CD14-positive monocyte (primary cell): Measurements from ENCODE around the gene C12orf43. TPM values are rescaled to one million over a fixed set of nuclear protein-coding genes. Genes with fewer than 3 reads are reported as not detected.

Experiments used
- DNase-seq, 3 donors: peaks; one replicate each; pipeline ENCODE4 v3.0.0-alpha.2; 2011 to 2022
- H2AFZ ChIP-seq: 2 replicates; pipeline ENCODE4 v1.6.0; 2012; ENCODE audit warnings: mild to moderate bottlenecking, low read depth, low read length, inconsistent platforms; ENCODE audit not compliant: insufficient read depth, poor library complexity, severe bottlenecking
- H3K27ac ChIP-seq, 2 donors: 1 replicate in 1 of 2; 2 replicates in 1 of 2; pipeline ENCODE4 v1.5.1; 2012 to 2013; ENCODE audit warnings: low read length in 2 of 2, control low read depth in 1 of 2, inconsistent platforms in 1 of 2, low read depth in 1 of 2, mild to moderate bottlenecking in 1 of 2
- H3K27me3 ChIP-seq, 2 donors: one replicate each; pipeline versions ENCODE4 v1.6.0 to v1.6.1; 2011 to 2013; ENCODE audit warnings: low read length in 2 of 2; ENCODE audit not compliant: control insufficient read depth in 2 of 2, insufficient read depth in 2 of 2
- H3K36me3 ChIP-seq, 2 donors: replicated peaks in 1 of 2; 1 replicate in 1 of 2; 2 replicates in 1 of 2; pipeline versions ENCODE4 v1.5.1 to v1.6.1; 2012 to 2013; ENCODE audit warnings: low read length in 2 of 2, control low read depth in 1 of 2, inconsistent platforms in 1 of 2, mild to moderate bottlenecking in 1 of 2; ENCODE audit not compliant: insufficient read depth in 2 of 2, control insufficient read depth in 1 of 2
- H3K4me1 ChIP-seq, 2 donors: 1 replicate in 1 of 2; 2 replicates in 1 of 2; pipeline versions ENCODE4 v1.5.1 to v1.6.1; 2012 to 2013; ENCODE audit warnings: low read length in 2 of 2, control low read depth in 1 of 2, inconsistent platforms in 1 of 2, mild to moderate bottlenecking in 1 of 2, moderate library complexity in 1 of 2; ENCODE audit not compliant: insufficient read depth in 2 of 2, control insufficient read depth in 1 of 2
- H3K4me2 ChIP-seq: replicated peaks from 2 replicates; pipeline ENCODE3; 2012; ENCODE audit warnings: low read length, moderate library complexity, mild to moderate bottlenecking; ENCODE audit not compliant: poor library complexity, severe bottlenecking; ENCODE audit errors: extremely low read depth
- H3K4me3 ChIP-seq, 3 experiments: fragments of 200-600 bp in 1 of 3; sonication (generic) in 1 of 3; replicated peaks in 1 of 3; 1 replicate in 2 of 3; 2 replicates in 1 of 3; pipeline ENCODE4 v1.5.1; 2011 to 2013; ENCODE audit warnings: low read length in 3 of 3, mild to moderate bottlenecking in 3 of 3, control low read depth in 2 of 3, low read depth in 2 of 3, inconsistent platforms in 1 of 3, moderate library complexity in 1 of 3
- H3K79me2 ChIP-seq: 2 replicates; pipeline ENCODE4 v1.6.0; 2012; ENCODE audit warnings: mild to moderate bottlenecking, control low read depth, inconsistent platforms, low read length, moderate library complexity; ENCODE audit not compliant: insufficient read depth
- H3K9ac ChIP-seq: 2 replicates; pipeline ENCODE4 v1.6.0; 2017; ENCODE audit warnings: low read length, mild to moderate bottlenecking; ENCODE audit not compliant: insufficient read depth, poor library complexity, severe bottlenecking
- H3K9me3 ChIP-seq, 2 donors: replicated peaks in 1 of 2; 1 replicate in 1 of 2; 2 replicates in 1 of 2; pipeline versions ENCODE4 v1.5.1 to v1.6.1; 2012 to 2013; ENCODE audit warnings: low read length in 2 of 2, control low read depth in 1 of 2; ENCODE audit not compliant: control insufficient read depth in 1 of 2, insufficient read depth in 1 of 2
- H4K20me1 ChIP-seq: 2 replicates; pipeline ENCODE4 v1.6.0; 2012; ENCODE audit warnings: mild to moderate bottlenecking, low read length, control low read depth, moderate library complexity; ENCODE audit not compliant: insufficient read depth
- H3K27ac Mint-ChIP-seq, 7 donors: one replicate each; pipeline ENCODE4 v1.8.0; 2020; ENCODE audit warnings: mild to moderate bottlenecking in 7 of 7, mixed read lengths in 7 of 7, moderate library complexity in 6 of 7, inconsistent platforms in 2 of 7
- H3K27me3 Mint-ChIP-seq, 3 donors: one replicate each; pipeline ENCODE4 v1.8.0; 2021 to 2022; ENCODE audit warnings: low read depth in 3 of 3, mild to moderate bottlenecking in 3 of 3, mixed read lengths in 3 of 3, moderate library complexity in 3 of 3, inconsistent platforms in 1 of 3
- H3K36me3 Mint-ChIP-seq, 2 donors: one replicate each; pipeline ENCODE4 v1.8.0; 2020; ENCODE audit warnings: mixed read lengths in 2 of 2, inconsistent platforms in 1 of 2, mild to moderate bottlenecking in 1 of 2
- H3K4me1 Mint-ChIP-seq: one replicate; pipeline ENCODE4 v1.8.0; 2020; ENCODE audit warnings: mild to moderate bottlenecking, mixed read lengths
- H3K4me3 Mint-ChIP-seq, 2 donors: one replicate each; pipeline ENCODE4 v1.8.0; 2020; ENCODE audit warnings: mild to moderate bottlenecking in 2 of 2, mixed read lengths in 2 of 2, moderate library complexity in 1 of 2
- H3K9me3 Mint-ChIP-seq, 7 donors: one replicate each; pipeline ENCODE4 v1.8.0; 2020 to 2022; ENCODE audit warnings: mixed read lengths in 7 of 7, mild to moderate bottlenecking in 6 of 7, moderate library complexity in 6 of 7, inconsistent platforms in 2 of 7
- WGBS: methylation state at CpG from one replicate; pipeline ENCODE4 v1.1.5; 2013; ENCODE audit warnings: missing lambda C conversion rate; ENCODE audit not compliant: insufficient coverage; 5-methylcytosine and 5-hydroxymethylcytosine counted together
- intact Hi-C, 2 donors: fragments of 100-400 bp; cut with micrococcal nuclease; formaldehyde crosslinking; loops; one replicate each; pipeline versions ENCODE4 v1.15.0 to v1.15.1; 2023
- polyA plus RNA-seq, 3 donors: library from polyadenylated mRNA; depleted of rRNA in 1 of 3; unstranded in 2 of 3; stranded (reverse) in 1 of 3; fragments of 300-500 nt in 2 of 3; fragments of >200 nt in 1 of 3; fragmentation: Illumina TruSeq in 2 of 3; gene quantifications; 1 replicate in 2 of 3; 2 replicates in 1 of 3; pipeline ENCODE4 v1.2.3, GENCODE V29; 2012 to 2021
- TF ChIP-seq, protein P1 (sequence below): fragments of 200-600 bp; IDR thresholded peaks from one replicate; pipeline ENCODE4 v1.8.0; 2022; ENCODE audit warnings: antibody characterized with exemption, mild to moderate bottlenecking

C12orf43 gene
- polyA plus RNA-seq, 3 donors, result 7.2 to 10.9 (median 9.6) TPM

DNA sequence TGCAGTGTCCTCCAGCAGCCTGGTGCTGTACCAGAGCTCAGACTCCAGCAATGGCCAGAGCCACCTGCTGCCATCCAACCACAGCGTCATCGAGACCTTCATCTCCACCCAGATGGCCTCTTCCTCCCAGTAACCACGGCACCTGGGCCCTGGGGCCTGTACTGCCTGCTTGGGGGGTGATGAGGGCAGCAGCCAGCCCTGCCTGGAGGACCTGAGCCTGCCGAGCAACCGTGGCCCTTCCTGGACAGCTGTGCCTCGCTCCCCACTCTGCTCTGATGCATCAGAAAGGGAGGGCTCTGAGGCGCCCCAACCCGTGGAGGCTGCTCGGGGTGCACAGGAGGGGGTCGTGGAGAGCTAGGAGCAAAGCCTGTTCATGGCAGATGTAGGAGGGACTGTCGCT, 15.2 kb downstream of the C12orf43 start:
- Mint-ChIP-seq H3K27ac (no peak overlapping the region), H3K9me3 (peaks cover 0 to 1% (median 0%) of the 10 kb centered on the region in 7 donors), H3K27me3 (peaks cover 2 to 5% (median 3%) of the 10 kb centered on the region in 3 donors), H3K36me3 (peaks cover 29 to 47% of the 10 kb centered on the region in 2 donors), H3K4me1 (peaks cover 1% of the 10 kb centered on the region), H3K4me3 (no peak overlapping the region)
- Histone ChIP-seq H3K36me3 (peaks cover 26 to 47% of the 10 kb centered on the region in 2 donors), H3K4me2 (no peak overlapping the region), H3K79me2 (no peaks in the 10 kb centered on the region), H3K9me3 (no peaks in the 10 kb centered on the region), H3K4me1 (no peaks in the 10 kb centered on the region), H3K4me3 (no peak overlapping the region), H4K20me1 (no peaks in the 10 kb centered on the region), H3K9ac (no peak overlapping the region), H2AFZ (no peak overlapping the region), H3K27me3 (no peaks in the 10 kb centered on the region), H3K27ac (no peak overlapping the region)
- WGBS, result 83% methylated on average over 8 of the region's 11 CpGs
- DNase-seq, result no peak
- intact Hi-C loops, result loop anchor here in 1 of 2 donors (10.0 kb wide), 1 partner anchor 234 kb away; no protein-coding TSS in a partner anchor
- TF ChIP-seq, protein P1, sequence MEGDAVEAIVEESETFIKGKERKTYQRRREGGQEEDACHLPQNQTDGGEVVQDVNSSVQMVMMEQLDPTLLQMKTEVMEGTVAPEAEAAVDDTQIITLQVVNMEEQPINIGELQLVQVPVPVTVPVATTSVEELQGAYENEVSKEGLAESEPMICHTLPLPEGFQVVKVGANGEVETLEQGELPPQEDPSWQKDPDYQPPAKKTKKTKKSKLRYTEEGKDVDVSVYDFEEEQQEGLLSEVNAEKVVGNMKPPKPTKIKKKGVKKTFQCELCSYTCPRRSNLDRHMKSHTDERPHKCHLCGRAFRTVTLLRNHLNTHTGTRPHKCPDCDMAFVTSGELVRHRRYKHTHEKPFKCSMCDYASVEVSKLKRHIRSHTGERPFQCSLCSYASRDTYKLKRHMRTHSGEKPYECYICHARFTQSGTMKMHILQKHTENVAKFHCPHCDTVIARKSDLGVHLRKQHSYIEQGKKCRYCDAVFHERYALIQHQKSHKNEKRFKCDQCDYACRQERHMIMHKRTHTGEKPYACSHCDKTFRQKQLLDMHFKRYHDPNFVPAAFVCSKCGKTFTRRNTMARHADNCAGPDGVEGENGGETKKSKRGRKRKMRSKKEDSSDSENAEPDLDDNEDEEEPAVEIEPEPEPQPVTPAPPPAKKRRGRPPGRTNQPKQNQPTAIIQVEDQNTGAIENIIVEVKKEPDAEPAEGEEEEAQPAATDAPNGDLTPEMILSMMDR, result no peak

DNA sequence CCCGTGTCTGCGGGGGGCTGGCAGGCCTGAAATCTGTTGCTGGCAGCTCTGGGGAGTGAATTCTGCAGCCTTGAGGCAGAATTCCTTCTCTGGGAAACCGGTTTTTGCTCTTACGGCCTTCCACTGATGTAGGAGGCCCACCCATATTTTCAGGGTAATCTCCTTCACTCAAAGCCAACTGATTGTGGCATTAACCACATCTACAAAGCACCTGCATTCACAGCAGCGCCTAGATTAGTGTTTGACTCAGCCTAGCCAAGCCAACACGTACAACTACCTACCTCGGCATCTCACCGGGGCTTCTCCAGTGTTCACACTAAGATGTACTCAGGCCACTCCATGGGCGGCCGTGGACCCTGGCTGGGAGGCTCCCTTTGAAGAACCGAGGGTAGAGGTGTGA, 15.8 kb downstream of the C12orf43 start:
- H3K4me1 ChIP-seq, result no peaks in the 10 kb centered on the region
- no peak overlapping the region for H3K4me3 Mint-ChIP-seq
- H3K79me2 ChIP-seq, result no peaks in the 10 kb centered on the region
- H3K4me1 Mint-ChIP-seq, result peaks cover 1% of the 10 kb centered on the region
- H3K27me3 ChIP-seq, result no peaks in the 10 kb centered on the region
- H3K9me3 ChIP-seq, result no peaks in the 10 kb centered on the region
- H3K4me2 ChIP-seq, result no peak overlapping the region
- H3K4me3 ChIP-seq, result no peak overlapping the region
- DNase-seq, result no peak
- no peaks in the 10 kb centered on the region for H4K20me1 ChIP-seq
- no peak overlapping the region for H2AFZ ChIP-seq
- WGBS, result 89% methylated on average over 7 of the region's 11 CpGs
- no peak overlapping the region for H3K9ac ChIP-seq
- H3K36me3 Mint-ChIP-seq, result peaks cover 29 to 42% of the 10 kb centered on the region in 2 donors
- TF ChIP-seq, protein P1, result no peak
- H3K27me3 Mint-ChIP-seq, result peaks cover 2 to 3% (median 3%) of the 10 kb centered on the region in 3 donors
- H3K27ac ChIP-seq, result no peak overlapping the region
- H3K27ac Mint-ChIP-seq, result no peak overlapping the region
- intact Hi-C loops, result loop anchor here in 1 of 2 donors (10.0 kb wide), 1 partner anchor 234 kb away; no protein-coding TSS in a partner anchor
- H3K36me3 ChIP-seq, result peaks cover 26 to 42% of the 10 kb centered on the region in 2 donors
- H3K9me3 Mint-ChIP-seq, result peaks cover 0 to 1% (median 0%) of the 10 kb centered on the region in 7 donors
